Measurements from ENCODE around the gene TMPRSS7.
"Not testable (repeated sequence)": the region's sequence is repeated elsewhere in the genome, so short reads cannot be mapped to it uniquely, and the experiment has no call there.

The TMPRSS7 gene

DNA sequence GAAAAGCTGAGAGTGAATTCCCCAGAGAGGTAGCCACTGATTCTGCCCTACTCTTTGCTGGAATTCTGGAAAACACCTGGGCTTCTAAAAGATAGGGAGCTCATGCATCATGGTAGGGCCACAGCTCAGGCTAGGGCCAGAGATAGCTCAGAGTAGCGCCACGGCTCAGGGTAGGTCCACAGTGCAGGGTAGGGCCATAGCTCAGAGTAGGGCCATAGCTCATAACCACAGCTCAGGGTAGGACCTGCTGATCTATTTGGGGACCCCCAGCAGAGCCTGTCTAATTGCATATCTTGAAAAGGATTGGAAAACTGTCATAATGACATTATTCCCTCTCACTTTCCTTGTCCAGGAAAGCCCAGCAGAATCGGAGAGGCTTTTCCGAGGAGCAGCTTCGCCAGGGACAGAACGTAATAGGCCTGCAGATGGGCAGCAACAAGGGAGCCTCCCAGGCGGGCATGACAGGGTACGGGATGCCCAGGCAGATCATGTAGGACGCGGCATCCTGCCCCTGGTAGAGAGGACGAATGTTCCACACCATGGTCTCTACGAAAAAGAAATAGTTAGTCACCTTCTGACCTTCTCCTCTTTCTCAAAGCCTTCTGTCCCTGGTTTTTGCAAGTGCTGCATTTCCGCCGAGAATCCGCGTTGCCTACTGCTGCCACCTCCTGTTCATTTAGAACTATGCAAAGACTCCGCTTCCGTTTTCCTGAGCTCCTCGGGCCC lies 21.3 kb upstream of the TMPRSS7 start:
- peak; percentile 14 for DNase-seq

DNA sequence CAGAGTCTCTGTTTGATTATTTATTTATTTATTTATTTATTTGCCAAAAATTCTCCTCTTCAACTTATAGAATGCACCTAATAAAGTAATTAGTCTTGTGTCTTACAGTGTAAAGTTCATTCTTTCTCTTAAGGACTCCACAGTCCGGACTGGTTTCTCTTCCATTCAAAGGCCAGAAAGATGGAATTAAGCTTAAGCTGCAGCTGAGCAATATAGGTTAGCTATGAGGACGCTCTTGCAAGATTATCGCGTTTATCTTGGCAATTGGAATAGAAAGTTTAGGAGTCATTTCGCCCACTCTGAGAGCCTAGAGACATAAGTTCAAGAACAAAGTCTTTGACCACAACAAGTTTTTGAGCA lies 20.8 kb upstream of the TMPRSS7 start:
- DNase-seq: no peak

GRCh38 chr3:112017091-112017490 lies 17.4 kb upstream of the TMPRSS7 start:
- no peak for DNase-seq

GRCh38 chr3:112018712-112019111 lies 15.8 kb upstream of the TMPRSS7 start:
- no peak for DNase-seq

GRCh38 chr3:112019716-112020115 lies 14.8 kb upstream of the TMPRSS7 start:
- no peak for DNase-seq

DNA sequence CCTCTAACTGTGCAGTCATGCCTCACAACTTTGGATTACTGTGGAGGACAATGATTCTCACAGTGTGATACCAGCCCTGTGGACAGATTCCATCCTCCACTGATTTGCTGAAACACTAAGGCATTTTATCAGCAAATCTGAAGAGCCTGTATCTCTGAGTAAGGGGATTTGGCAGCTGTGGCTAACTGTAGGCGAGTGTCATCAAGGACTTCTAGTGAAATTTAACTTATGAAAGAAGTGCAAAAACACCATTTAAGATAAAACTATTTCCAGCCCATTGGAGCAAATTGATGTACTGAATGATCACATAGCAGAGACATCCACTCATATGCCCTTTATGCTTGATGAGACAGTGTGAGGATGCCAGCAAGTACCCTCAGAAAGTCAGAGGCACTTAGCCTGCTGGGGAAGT lies 13.9 kb upstream of the TMPRSS7 start:
- DNase-seq: no peak

DNA sequence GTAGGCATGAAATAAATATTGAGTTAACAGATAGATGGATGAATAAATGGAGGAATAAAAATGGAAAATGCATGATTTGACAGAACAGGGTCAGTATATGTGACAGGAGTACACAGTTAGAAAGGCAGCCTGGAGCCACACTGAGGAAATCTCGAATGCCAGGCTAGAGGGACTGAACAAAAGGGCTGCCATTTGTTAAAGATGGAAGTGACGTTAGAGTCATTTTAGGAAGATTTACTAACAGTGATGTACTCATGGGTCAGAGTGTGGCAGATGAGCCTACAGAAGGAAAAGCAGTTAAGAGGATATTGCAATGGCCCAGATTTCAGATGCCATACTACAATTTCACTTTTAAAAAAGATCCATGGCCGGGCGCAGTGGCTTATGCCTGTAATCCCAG lies 7.4 kb upstream of the TMPRSS7 start:
- DNase-seq: no peak

GRCh38 chr3:112027826-112028225 lies 6.7 kb upstream of the TMPRSS7 start:
- DNase-seq: no peak

- no peak for DNase-seq
Measured at GRCh38 chr3:112030901-112031300, 3.6 kb upstream of the TMPRSS7 start.

- DNase-seq: no peak
Measured at GRCh38 chr3:112032098-112032731, 2.3 kb upstream of the TMPRSS7 start.

DNA sequence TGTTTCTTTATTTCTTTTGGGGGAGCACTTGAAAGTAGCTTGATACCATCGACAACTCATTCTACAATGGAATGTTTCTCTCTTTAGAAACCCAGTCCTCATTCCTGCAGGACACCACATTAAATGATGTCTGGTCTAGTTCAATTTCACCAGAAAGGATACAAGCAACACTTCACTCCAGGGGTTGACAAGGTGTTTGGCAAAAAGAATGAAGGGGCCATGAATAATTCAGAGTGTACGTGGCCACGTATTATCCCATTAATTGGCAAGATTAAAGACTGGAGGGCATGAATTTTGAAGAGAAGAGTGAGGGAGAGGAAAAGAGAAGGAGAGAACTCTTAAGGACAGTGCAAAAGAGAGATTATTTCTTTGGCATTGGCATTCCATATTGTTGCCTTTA lies 705 bp downstream of the TMPRSS7 start:
- DNase-seq: no peak

GRCh38 chr3:112037194-112037593 lies 2.7 kb downstream of the TMPRSS7 start:
- not testable (repeated sequence) for DNase-seq

GRCh38 chr3:112038863-112039262 lies 4.3 kb downstream of the TMPRSS7 start:
- no peak for DNase-seq

- DNase-seq: no peak
Measured at GRCh38 chr3:112041321-112041720, 6.8 kb downstream of the TMPRSS7 start.

DNA sequence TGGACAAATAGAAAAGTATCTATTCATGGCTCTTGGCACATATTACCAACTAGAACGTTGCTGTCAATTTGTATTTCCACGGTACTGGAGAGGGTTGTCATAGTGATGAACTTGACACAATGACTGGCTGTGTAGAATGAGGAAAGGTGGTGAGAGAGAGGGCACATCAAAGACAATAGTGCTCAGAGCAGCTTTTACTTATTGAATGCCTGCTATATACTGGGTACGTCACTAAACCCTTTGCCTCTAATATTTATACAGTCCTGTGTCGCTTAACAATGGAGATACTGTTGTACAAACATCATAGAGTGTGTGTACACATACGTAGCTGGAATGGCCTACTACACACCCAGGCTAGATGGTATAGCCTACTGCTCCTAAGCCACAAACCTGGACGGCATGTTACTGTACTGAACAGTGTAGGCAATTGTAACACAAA lies 8.3 kb downstream of the TMPRSS7 start:
- no peak for DNase-seq

DNA sequence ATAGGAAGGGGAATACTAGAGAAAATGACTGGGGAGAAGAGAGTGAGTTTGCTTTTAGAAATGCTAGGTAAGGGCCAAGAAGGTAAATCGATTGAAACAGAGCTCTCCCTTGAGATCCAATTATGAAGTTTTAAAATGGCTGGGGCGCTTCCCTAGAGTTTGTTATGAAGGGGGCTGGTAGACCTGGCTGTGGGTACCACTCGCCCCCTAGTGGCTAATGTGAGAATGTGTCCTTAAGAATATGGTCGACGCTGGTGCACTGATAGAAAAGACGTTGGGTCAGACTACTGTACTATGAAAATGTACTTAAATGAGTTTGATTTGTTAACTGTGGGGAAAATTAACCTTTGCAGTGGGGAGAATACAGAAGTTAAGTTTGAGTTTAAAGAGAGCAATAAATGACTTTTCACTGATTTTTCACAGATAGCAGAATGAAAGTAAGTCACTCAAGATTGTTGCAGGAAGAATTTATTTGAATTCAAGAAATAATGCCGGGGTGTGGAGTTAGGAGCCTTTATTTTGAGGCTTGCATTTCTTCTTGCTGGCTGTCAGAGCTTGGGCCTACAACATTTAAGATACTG lies 9.2 kb downstream of the TMPRSS7 start:
- DNase-seq: no peak

DNA sequence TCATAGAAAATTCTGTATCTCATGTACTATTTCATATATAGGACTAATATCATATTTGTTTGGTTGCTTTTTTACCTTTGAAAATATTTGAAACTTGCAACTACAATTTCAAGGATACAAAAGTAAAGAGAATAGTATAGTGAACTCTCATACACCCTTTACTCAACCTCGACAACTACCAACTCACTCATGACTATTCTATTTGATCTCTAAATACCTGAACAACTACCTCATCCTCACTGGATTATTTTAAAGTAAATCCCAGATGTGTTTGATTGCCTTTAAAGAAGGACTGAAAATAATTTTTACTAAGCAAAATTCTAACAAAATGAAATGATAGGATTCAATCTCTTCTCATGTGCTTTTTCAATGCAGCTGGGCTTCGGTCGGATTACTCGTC lies 12.1 kb downstream of the TMPRSS7 start:
- DNase-seq: no peak

DNA sequence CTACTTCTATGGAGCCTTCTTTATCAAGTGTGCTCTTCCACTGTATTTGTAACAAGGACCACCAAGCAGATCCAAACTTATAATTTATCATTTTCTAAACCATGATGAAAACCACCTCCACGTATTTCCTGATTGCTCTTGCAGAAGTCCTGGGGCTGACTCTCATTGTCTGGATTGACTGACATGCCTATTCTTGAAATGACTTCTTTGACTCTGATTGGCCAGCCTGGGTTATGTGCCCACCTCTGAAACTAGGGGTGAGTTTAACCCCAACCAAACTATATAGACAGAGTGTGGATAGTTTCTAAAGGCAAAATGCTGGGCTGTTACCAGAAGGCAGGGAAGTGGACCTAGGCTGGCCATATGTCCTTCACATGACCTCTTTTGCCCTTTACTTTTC lies 12.7 kb downstream of the TMPRSS7 start:
- DNase-seq: no peak

DNA sequence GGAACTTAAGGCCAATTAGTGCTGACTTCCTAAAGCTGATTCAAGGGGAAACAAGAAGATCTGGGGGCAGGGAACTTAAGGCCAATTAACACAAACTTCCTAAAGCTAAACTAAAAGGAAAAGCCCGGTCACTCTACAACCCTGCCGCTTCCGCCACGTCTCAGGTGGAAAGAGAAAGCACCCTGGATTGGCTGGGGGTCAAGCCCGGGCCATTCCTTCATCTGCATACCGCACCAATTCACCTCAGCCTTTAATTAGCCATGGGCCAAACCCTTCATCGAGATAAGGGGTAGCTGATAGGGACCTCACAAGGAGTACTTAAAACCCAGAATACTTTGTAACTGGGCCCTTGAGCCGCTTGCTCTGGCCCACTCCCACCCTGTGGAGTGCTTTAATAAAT lies 14.4 kb downstream of the TMPRSS7 start:
- no peak for DNase-seq

DNA sequence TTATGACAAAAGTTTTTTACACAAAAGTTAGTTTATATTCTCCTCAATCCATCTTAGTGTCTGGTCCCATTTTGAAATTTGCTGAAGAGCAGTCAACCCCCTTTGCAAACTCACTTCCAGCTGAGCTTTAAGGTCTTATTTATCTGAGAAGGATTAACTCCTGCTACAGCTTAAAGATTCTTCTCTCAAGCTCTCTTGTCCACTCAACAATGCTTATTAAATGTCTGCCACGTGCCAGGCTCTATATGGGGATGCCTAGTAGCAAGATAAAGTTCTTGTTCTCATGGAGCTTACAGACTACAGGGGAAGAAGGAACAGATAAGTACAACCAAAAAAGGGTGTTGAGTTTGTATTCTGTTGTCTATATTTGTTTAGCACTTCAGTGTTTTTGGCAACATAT lies 18.7 kb downstream of the TMPRSS7 start:
- no peak for DNase-seq

DNA sequence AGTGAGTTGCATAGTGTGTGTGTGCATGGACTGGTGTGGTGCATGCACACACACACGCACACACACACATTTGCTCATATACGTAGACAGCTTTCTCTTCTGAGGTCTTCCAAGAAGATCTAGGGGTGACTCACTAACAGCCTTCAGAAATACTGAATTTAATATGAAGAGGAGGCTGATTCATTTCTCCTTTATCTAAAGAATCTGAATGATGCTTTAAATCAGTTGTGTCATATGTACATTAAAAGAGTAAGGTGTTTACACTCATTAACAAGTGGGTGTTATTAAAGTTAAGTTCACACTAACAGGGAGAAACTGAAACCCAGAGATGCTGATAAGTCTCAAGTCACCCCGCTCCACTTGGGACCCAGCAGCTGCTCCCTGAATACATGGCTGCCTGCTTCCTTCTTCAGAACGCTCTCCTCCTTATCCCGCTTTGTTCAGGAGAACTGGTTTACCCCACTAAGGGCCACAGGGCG lies 22.0 kb downstream of the TMPRSS7 start:
- DNase-seq: no peak

GRCh38 chr3:112059497-112059896 lies 25.0 kb downstream of the TMPRSS7 start:
- no peak for DNase-seq

DNA sequence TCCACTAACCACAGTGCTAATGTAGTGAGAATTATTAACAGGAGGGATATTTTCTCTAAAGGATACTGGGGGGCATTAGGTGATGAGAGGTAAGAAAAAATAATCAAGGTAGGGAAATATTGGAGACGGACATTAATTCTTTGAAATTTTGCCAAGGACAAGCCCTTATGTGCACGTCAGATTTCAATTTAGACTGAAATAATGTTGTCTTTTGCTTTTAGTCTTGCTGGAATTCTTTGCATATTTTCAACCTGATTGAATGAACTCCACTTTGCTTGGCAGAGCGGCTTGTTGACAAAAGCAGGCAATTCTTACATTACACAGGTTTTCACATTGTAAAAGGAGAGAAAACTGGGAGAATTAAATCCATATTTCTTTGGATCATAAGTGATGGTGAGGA lies 26.6 kb downstream of the TMPRSS7 start:
- no peak for DNase-seq

- not testable (repeated sequence) for DNase-seq
Measured at GRCh38 chr3:112072387-112073060, 38.0 kb downstream of the TMPRSS7 start.
